ENCODE measurements around the gene GPR15LG. TPM values are rescaled to one million over a fixed set of nuclear protein-coding genes. Genes with fewer than 3 reads are reported as not detected.
A peak's percentile ranks its signal among the peaks of the same experiment; 100 is the strongest.
"Not testable (repeated sequence)": the region's sequence is repeated elsewhere in the genome, so short reads cannot be mapped to it uniquely, and the experiment has no call there.

The GPR15LG gene
- total RNA-seq, 6 experiments from 2014 or later = not detected

DNA sequence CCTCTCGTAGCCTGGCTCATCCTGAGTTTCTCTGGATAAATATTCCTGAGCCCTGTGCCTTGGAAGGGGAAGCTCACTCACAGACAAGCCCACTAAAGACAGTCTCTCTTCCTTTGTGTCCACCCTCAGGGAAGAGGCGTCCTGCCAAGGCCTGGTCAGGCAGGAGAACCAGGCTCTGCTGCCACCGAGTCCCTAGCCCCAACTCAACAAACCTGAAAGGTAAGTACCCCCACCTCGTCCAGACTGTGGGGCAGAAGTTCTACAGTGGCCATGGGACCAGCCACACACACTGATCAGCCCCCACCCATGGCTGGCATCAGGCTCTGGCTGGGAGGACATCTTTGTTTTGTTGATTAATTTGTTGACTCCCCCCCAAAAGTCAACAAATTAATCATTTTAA lies 2.8 kb downstream of the GPR15LG start:
- Mint-ChIP-seq H3K36me3 (ENCODE audit: low read depth) (no peaks in the 10 kb centered on the region), H3K4me3 (no peak overlapping the region), H3K27ac (no peak overlapping the region), H3K9me3 (no peaks in the 10 kb centered on the region), H3K27me3 (ENCODE audit: insufficient read depth) (peaks cover 2% of the 10 kb centered on the region), H3K4me1 (ENCODE audit: low read depth) (no peaks in the 10 kb centered on the region)
- DNase-seq = no peak
- TF ChIP-seq, protein P1, sequence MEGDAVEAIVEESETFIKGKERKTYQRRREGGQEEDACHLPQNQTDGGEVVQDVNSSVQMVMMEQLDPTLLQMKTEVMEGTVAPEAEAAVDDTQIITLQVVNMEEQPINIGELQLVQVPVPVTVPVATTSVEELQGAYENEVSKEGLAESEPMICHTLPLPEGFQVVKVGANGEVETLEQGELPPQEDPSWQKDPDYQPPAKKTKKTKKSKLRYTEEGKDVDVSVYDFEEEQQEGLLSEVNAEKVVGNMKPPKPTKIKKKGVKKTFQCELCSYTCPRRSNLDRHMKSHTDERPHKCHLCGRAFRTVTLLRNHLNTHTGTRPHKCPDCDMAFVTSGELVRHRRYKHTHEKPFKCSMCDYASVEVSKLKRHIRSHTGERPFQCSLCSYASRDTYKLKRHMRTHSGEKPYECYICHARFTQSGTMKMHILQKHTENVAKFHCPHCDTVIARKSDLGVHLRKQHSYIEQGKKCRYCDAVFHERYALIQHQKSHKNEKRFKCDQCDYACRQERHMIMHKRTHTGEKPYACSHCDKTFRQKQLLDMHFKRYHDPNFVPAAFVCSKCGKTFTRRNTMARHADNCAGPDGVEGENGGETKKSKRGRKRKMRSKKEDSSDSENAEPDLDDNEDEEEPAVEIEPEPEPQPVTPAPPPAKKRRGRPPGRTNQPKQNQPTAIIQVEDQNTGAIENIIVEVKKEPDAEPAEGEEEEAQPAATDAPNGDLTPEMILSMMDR (IDR thresholded peaks at IDR 0.05) = no peak

DNA sequence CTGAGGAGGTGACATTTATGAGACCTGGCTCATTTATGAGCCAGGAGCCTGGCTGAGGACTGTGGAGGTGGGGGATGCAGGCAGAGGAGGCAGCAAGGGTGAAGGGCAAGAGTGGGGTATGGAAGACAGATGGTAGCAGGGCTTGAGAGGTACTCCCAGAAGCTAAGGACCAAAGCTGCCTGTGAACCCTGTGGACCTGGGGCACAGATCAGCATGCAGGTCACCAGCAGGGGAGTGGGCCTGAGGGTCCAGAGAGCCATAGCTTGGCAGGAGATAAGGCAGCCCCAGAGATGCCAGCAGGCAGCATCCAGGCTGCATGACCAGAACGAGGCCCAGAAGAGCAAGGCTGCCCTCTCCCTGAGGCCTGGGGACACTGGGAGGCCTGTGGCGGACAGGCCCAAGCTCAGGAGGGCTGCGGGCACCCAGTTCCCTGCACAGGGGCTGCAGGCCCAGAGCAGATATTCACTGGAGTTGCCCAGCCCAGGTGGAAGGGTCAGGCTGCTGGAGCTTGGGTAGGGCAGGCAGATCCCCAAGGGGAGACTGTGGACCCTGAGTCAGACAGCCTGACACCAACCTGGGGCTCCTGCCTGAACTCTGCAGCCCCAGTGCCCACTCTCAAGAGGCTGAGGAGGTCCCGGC lies 3.4 kb downstream of the GPR15LG start:
- Mint-ChIP-seq H3K27ac (no peak overlapping the region), H3K27me3 (ENCODE audit: insufficient read depth) (peaks cover 2% of the 10 kb centered on the region), H3K9me3 (no peaks in the 10 kb centered on the region), H3K4me3 (no peak overlapping the region), H3K36me3 (ENCODE audit: low read depth) (no peaks in the 10 kb centered on the region), H3K4me1 (ENCODE audit: low read depth) (no peaks in the 10 kb centered on the region)
- no peak for DNase-seq
- TF ChIP-seq, protein P1 (IDR thresholded peaks at IDR 0.05) = no peak

DNA sequence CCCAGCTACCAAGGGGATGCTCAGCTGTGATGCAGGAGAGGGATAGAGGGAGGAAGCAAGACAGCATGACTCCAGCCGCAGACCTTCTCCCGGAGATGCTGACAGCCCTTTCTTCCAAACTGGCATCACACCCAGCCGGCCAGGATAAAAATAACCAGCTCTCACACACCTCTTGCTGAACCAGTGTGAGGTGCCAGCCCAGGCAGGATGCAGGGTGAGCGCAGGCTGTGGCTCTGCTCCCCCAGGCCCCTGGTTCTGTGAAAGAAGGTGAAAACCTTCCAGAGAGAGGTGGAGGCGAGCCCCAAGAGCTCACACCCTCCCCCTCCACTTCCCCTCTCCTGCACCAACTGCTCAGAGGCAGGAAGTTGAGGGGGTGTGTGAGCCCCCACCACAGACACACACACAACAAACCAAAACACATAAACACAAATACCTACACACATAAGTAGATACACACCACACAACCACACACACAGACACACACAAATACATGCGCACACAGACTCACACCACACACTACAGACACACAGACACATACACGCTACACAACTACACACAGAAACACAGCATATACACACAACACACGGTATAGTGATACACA lies 4.0 kb downstream of the GPR15LG start:
- Mint-ChIP-seq H3K4me1 (ENCODE audit: low read depth) (no peaks in the 10 kb centered on the region), H3K9me3 (no peaks in the 10 kb centered on the region), H3K36me3 (ENCODE audit: low read depth) (no peaks in the 10 kb centered on the region), H3K27ac (no peak overlapping the region), H3K4me3 (no peak overlapping the region), H3K27me3 (ENCODE audit: insufficient read depth) (no peaks in the 10 kb centered on the region; the same call in none of the 2 replicates)
- no peak for DNase-seq
- TF ChIP-seq, protein P1 (IDR thresholded peaks at IDR 0.05) = no peak

DNA sequence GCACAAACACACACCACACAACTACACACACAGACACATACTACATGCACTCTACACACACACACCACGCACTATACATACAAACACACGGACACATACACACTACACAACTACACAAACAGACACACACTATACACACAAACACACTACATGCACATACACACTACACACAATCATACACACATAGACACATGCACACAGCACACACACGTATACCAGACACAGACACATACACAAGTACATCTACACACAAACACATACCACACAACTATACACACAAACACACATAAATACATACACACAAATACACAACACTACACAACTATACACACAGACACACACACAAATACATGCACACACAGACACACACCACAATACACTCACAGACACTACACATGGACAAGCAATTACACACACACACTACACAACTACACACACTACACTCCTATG lies 4.6 kb downstream of the GPR15LG start:
- Mint-ChIP-seq H3K4me1 (ENCODE audit: low read depth) (no peaks in the 10 kb centered on the region), H3K9me3 (no peaks in the 10 kb centered on the region), H3K27me3 (ENCODE audit: insufficient read depth) (no peaks in the 10 kb centered on the region; the same call in 1 of the 2 replicates), H3K36me3 (ENCODE audit: low read depth) (no peaks in the 10 kb centered on the region), H3K4me3 (no peak overlapping the region), H3K27ac (no peak overlapping the region)
- DNase-seq = no peak
- TF ChIP-seq, protein P1 (IDR thresholded peaks at IDR 0.05) = no peak

DNA sequence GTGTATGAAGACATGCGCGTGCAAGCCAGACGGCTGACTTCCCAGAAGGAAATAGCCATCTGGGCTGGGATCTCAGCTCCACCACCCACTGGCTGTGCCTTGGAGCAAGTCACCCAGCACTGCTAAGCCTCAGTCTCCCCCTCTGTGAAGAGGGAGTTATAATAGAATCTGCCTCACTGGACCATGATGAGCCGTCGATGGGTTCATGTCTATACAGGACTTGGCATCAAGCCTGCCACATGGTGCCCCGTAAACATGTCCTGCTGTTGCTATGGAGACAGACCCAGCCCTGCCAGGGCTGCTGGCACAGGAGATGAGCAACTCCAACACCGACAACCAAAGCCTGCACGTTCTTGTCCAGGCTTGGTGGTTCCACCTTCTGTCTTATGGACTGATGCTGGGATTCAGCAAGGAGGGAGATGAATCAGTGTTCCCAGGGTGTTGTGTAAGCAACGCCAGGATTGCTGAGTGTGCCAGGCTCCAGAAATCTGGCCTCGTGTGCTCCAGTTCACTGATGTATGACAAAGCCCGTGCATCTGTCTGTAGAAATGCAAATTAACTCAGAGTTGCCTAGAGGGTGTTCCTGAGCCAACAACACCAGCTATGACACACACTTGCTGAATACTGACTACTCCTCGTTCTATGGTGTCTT lies 5.6 kb downstream of the GPR15LG start:
- Mint-ChIP-seq H3K4me1 (ENCODE audit: low read depth) (no peaks in the 10 kb centered on the region), H3K9me3 (no peaks in the 10 kb centered on the region)

DNA sequence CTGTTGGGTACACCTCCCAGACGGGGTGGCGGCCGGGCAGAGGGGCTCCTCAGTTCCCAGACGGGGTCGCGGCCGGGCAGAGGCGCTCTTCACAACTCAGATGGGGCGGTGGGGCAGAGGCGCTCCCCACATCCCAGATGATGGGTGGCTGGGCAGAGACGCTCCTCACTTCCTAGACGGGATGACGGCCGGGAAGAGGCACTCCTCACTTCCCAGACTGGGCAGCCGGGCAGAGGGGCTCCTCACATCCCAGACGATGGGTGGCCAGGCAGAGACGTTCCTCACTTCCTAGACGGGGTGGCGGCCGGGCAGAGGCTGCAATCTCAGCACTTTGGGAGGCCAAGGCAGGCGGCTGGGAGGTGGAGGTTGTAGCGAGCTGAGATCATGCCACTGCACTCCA lies 6.8 kb downstream of the GPR15LG start:
- not testable (repeated sequence) for H3K27ac Mint-ChIP-seq; H3K4me3 Mint-ChIP-seq; DNase-seq; H3K4me1 Mint-ChIP-seq (ENCODE audit: low read depth); H3K27me3 Mint-ChIP-seq (ENCODE audit: insufficient read depth); H3K9me3 Mint-ChIP-seq; H3K36me3 Mint-ChIP-seq (ENCODE audit: low read depth)

More for the DNA sequence above, 5.6 kb downstream of the GPR15LG start:
- DNase-seq = peak; percentile 36
- H3K4me3 Mint-ChIP-seq = no peak overlapping the region
- no peaks in the 10 kb centered on the region for H3K36me3 Mint-ChIP-seq (ENCODE audit: low read depth)
- TF ChIP-seq, protein P1 (IDR thresholded peaks at IDR 0.05) = no peak
- H3K27ac Mint-ChIP-seq = no peak overlapping the region
- no peaks in the 10 kb centered on the region; the same call in 1 of the 2 replicates for H3K27me3 Mint-ChIP-seq (ENCODE audit: insufficient read depth)
